GM21786 (cell line): Measurements from ENCODE around the gene PRDX2.
"Not testable (repeated sequence)": the region's sequence is repeated elsewhere in the genome, so short reads cannot be mapped to it uniquely, and the experiment has no call there.

ENCODE experiments used
- ATAC-seq: cut with Tn5 transposase; IDR thresholded peaks from one replicate; pipeline ENCODE4 v1.9.1; 2021; ENCODE audit not compliant: unreplicated experiment

PRDX2 gene

DNA sequence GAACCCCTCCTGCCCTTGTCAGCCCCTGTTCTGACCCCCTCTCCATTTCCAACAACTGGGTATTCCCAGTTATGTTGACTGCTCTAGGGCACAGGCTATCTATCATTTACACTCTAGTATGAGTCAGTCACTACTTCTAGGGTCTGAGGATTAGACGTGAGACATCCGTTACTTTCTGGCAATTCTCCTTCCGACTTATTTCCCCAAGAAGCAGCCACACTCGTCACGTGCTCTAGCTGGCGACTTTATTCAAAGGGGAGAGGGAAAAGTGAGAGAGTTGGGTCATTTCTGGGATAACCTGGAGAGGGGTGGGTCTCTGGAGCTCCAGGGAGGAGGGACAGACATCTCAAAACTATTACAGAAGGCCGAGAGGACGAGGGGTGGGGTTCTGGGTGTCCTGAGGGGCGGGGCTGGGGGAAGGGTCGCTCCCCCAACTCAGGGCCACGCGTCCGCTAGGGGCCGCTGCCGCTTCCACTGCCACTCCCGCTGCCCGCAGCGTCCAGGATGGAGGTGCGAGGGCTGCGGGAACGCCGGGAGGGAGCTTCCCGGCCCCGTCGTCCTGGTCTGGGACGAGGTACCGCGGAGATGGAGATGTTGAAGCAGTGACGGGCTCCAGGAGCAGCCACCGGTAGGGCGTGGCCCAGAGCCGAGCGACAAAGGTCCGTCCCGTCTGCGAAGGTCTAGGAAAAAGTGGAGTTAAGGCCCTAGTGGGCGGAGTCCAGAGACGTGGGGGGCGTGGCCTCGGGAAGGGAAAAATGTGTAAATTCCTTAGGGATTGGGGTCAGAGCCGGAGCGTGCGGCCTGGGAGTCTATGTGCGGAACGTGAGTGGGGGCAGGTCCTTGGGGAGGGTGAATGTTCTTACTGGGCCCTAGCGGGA, 23.9 kb upstream of the PRDX2 start:
- ATAC-seq = no peak

DNA sequence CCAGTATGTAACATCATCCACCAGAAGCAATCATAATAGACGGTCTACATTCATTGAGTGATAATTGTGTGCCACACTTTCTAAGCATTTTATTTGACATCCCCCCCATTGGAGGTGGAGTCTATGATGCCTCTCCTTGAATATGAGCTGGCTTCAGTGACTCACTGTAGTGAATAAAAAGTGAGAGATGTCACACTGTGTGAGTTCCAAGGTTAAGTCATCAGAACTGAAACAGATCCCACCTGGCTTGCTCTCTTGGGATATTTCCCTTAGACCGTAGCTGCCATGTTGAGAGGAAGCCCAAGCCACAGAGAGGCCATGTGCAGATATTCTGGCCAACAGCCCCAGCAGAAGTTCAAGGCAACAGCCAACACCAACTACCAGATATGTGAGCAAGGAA, 20.2 kb upstream of the PRDX2 start:
- ATAC-seq = no peak

DNA sequence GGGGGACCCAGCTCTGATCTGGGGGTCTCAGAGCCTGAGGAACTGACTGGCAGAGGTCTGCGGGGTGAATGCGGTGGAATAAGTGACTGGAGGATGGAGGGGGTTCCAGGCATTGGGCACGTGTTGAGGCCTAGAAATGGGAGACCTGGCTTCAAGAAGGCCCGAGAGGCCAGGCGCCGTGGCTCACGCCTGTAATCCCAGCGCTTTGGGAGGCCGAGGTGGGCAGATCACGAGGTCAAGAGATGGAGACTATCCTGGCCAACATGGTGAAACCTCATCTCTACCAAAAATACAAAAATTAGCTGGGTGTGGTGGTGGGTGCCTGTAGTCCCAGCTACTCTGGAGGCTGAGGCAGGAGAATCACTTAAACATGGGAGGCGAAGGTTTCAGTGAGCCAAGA, 16.2 kb upstream of the PRDX2 start:
- ATAC-seq = not testable (repeated sequence)

DNA sequence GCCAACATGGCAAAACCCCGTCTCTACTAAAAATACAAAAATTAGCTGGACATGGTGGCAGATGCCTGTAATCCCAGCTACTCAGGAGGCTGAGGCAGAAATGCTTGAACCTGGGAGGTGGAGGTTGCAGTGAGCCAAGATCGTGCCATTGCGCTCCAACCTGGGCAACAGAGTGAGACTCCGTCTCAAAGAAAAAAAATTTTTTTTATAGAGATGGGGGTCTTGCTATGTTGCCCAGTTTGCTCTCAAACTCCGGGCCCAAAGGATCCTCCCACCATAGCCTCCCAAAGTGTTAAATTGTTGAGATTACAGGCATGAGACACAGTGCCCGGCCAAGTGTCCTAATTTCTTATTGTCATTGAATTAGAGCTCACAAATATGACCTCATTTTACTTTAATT, 15.6 kb upstream of the PRDX2 start:
- not testable (repeated sequence) for ATAC-seq

DNA sequence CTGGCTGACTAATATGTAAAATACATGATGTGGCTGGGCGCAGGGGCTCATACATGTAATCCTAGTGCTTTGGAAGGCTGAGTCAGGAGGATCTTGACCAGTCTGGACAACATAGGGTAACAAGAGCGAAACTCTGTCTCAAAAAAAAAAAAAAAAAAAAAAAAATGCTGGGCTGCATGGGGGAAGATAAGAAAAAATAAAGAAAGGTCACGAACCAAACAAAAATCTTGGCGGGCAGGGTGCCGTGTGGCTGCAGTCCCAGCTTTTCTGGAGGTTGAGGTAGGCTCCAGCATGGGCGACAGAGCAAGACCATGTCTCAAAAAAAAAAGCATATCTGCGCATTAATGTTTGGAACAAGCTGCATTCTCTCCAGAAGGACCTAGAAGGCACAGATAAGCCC, 13.5 kb upstream of the PRDX2 start:
- ATAC-seq = no peak

DNA sequence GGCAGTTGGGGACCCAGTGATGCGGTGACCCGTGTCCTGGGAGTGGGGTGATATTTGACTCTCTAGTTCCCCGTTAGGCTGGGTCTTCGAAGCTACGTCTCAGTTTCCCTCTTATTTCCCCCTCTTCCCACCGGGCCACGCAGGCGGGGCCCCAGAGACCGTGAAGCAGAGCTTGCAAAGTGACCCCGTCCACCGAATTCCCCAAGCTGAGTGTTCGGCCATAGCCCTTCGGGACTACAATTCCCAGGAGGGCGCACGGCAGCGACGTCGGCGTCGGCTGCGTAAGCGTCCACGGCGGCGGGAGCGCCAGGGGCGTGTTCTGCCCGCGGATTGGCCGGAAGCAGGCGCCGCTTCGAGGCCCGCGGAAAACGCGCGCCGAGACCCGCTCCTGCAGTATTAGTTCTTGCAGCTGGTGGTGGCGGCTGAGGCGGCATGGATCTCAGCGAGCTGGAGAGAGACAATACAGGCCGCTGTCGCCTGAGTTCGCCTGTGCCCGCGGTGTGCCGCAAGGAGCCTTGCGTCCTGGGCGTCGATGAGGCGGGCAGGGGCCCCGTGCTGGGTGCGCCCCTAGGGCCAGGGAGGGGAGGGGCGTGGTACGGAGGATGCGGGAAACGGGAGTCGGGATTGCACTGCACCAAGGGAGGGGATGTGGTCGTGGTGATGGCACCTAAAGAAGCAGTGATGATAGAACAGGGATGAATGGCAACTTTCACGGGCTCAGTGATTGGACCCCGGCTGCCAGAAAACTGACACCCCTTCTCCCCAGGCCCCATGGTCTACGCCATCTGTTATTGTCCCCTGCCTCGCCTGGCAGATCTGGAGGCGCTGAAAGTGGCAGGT, 4.9 kb upstream of the PRDX2 start, which contains the start of gene RNASEH2A:
TSS of gene RNASEH2A (plus strand) at position 343 of the 840 bp plus-strand sequence. CDS start at position 433, 90 bp downstream.
- ATAC-seq = peak; percentile 55

DNA sequence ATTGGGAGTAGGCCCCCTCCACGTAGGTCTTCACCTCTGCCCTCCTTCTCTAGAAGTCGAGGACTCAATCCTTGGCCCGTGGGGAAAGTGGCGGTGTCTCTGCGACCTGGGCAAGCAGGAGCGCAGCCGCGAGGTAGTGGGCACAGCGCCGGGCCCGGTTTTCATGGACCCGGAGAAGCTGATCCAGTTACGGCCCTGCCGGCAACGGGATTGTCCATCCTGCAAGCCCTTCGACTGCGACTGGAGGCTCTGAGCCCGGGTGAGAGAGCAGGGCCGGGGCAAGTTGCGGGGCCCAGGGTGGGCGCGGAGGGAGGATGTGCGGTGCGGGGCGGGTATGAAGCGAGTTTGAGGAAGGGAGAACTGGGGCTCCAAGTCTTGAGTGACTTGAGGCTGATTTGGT, 2.5 kb upstream of the PRDX2 start:
- ATAC-seq = no peak

DNA sequence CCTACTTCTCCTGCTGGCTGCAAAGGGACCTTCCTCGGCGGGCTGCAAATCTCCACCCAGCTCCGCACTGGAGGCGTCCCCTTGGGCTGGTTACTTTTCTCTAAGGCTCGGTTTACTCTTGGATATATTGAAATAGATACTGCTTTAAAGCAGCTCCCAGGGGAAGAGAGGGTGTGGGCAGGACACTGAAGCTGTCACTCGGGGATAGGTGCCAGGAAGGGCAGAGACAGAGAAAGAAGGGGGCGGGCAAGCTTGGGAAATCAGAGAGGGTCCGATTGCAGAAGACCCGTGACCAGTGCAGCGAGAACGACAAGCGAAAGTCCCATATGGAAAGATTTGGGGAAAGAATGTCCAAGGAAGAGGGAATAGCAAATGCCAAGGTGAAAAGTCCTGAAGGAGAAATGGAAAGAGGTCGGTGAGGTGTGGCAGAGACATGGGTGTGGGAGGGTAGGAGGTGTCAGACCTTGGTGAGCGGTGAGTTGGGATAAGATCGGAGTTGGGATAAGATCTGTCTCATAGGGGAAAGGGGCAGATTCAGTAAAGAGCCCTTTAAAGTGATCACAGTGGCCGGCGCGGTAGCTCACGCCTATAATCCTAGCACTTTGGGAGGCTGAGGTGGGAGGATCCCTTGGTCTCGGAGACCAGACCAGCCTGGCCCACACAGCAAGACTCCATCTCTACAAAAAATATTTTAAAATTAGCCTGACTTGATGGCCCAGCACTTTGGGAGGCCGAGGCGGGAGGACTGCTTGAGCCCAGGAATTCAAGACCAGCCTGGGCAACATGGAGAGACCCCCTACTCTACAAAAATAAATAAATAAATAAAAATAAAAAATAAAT, 887 bp upstream of the PRDX2 start:
- no peak for ATAC-seq

DNA sequence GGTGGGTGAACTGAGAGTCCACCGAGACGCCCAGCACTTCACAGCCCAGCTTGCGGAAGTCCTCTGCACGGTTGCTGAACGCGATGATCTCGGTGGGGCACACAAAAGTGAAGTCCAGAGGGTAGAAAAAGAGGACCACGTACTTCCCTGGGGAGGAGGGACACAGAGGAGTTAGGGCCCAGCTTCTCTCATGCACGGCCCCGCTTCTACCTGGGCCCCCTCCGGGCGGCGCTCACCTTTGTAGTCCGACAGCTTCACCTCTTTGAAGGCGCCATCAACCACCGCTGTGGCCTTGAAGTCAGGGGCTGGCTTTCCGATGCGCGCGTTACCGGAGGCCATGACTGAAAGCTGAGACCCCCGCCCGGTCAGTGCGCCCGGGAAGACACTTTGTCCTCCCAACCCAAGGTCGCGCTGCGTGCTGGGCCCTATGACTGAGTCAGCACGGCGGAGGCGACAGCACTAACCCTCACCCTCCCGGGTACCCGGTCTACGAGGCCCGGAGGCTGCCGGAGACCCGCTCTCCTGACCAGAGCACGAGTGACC, 606 bp downstream of the PRDX2 start:
- no peak for ATAC-seq

DNA sequence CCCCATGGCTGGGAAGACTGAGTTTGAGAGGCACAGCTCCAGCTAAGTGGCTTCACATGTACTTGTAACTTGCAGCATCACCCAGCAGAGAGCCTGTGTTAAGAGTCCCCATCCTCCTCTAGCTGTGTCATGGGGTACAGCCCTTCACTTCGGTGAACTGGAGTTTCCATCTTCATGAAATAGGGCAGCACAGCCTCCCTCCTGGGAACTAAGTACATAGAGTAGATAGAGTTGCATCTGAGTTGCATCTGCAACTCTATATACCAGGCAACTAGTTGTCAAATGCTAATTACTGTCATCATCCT, 1.2 kb downstream of the PRDX2 start:
- ATAC-seq = no peak

DNA sequence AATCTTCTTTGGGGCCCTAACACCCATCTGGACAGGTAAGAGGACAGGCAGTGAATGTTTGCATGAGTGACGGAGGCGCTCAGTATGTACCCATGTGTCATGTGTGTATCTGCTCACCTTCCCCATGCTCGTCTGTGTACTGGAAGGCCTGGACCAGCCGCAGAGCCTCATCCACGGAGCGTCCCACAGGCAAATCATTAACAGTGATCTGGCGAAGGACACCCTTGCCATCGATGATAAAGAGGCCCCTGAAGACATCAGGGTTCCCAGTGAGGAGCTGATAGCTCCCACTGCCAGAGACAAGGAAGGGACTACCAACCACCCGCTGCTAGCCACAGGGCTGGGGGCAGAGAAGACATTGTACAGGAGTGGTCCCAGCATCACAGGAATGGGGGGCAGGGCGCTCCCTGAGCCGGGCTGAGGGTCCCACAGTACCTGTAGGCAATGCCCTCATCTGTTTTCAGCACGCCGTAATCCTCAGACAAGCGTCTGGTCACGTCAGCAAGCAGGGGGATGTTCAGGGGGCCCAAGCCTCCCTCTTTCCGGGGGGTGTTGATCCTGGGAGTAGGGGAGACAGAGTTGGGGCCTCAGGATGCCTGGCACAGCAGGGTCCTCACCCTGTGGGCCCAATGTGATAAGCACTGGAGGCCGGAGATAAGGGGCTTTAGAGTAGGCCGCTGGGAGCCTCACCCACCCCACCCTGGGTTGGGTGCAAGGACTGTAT, 1.7 kb downstream of the PRDX2 start:
- no peak for ATAC-seq

DNA sequence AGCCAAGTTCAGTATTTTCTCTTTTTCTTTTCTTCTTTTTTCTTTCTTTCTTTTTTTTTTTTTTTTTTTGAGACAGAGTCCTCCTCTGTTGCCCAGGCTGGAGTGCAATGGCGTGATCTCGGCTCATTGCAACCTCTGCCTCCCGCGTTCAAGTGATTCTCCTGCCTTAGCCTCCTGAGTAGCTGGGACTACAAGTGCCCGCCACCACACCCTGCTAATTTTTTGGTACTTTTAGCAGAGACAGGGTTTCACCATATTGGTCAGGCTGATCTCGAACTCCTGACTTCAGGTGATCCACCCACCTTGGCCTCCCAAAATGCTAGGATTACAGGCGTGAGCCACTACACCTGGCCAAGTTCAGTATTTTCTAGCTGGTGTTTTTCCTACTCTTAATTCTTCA, 4.0 kb downstream of the PRDX2 start:
- ATAC-seq = not testable (repeated sequence)

DNA sequence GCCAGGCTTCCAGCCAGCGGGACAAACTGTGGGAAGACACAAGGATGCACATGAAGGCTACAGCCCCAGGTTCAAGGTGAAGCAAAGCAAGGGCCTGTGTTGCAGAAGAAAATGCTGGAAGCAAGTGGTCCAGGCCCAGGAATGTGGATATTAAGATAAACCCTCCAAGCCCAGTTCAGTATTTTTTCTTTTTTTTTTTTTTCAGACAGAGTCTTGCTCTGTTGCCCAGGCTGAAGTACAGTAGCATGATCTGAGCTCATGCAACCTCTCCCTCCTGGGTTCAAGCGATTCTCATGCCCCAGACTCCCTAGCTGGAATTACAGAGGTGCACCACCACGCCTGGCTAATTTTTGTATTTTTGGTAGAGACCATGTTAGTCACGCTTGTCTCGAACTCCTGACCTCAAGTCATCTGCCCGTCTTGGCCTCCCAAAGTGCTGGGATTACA, 4.4 kb downstream of the PRDX2 start:
- no peak for ATAC-seq

DNA sequence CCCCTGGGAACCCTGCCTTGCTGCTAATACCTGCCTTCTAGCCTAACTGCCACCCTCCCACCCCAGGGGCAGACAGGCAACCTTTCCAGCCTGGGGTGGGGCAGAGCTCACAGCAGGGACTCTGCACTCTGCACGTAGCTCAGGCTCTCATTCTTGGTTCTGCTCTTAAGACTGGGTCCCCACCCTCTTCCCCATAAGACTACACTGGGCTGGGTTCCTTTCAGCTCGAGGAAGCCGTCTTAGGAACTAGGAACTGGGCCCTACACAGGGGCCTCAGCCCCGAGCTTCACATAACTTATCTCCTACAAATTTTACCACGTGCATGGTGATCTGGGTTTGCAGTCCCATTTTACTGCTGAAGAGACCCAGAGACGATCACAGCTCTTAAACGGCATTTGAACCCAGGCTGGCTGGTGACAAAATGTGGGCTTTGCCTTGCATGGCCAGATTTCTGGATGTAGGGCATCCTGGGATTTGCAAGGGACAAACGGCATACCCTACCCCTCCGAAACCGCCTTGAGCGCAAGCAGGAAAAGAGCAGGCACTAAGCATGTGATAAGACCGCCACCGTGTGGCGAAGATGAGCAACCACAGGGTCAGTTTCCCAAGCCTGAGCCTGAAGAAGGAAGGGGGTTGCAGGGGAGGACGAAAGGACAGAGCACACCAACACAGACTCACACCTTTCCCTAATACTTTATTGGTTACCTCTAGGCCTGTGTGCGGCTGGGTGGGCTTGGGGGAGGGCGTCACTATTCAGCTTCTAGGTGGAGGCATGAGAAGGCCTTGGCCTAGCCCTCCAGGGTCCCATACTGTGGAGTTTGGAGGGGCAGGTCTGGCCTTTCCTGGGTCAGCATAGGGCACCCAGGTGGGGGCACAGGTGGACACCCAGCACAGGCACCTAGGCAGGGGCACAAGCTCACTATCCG, 5.2 kb downstream of the PRDX2 start:
- no peak for ATAC-seq

DNA sequence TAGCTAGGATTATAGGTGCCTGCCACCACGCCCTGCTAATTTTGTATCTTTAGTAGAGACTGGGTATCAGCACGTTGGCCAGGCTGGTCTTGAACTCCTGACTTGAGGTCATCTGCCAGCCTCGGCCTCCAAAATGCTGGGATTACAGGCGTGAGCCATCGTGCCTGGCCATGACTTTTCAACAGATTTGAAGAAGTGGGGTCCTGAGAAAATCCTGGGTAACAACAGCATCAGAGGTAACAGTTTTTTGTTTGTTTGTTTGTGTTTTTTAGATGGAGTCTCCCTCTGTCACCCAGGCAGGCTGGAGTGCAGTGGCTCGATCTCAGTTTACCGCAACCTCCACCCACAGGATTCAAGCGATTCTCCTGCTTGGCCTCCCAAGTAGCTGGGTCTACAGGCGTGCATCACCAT, 6.6 kb downstream of the PRDX2 start:
- no peak for ATAC-seq

DNA sequence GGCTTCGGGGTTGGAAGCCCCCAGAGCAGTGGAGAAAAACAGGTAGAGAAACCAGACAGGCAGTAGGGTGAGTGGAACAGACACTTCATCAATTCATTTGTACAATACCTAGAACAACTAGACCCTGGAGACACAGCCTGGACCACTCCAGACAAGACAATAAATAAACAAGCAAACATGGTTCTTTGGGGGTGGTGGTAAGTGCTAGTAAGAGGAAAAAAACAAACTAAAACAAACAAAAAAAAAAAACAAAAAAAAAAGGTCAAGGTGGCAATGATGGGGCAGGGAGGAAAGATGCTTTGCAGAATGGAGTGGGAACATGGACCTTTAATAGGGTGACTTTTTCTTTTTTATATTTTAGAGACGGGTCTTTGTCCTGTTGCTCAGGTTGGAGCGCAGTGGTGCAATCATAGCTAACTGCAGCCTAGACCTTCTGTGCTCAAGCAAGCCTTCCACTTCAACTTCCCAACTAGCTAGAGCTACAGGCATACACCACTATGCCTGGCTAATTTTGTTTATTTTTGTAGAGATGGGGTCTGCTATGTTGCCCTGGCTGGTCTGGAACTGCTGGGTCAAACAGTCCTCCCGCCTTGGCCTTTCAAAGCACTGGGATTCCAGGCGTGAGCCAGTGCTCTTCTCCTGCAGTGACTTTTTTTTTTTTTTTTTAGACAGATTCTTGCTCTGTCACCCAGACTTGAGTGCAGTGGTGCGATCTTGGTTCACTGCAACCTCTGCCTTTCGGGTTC, 7.2 kb downstream of the PRDX2 start:
- no peak for ATAC-seq

DNA sequence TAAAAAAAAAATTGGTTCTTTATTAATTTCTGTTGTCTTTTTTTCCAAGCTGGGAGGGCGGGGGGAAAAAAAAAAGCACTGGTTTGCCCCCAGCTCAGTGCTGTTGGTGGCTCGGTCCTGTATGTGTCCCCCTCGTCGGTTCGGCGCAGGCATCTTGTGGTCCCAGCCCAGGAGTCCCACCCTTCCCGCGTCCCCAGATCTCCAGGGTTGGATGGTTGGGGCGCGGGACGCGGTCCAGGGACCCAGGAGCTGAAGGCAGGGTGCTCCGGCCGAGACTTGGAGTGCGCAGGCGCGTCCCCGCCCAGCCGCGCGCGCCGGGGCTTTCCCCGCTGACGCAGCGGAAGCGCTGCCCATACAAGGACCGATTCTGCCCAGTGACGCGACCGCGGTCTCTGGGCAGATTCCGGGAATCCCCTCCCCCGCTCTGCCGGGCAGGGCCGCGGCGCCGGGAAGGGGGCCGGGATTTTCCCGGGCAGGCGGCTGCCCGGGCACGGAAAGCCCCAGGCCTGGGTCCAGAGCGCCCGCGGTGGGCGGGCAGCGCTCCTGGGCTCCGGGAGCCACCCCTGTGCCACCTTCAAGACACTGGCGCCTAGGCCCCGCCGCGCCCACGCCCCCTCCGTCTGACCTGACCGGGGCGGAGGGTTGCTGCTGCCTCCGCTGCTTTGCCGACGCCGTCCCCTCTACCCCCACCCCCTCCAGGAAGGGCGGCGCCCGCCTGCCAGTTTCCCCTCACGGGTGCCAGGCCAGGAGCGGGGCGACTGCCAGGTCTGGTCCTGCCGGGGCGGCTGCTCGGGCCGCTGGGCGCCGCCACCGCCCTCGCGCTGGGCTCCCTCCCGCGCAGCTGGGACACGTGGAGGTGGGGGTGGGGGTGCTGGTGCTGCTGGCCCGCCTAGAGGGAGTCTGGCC, 8.1 kb downstream of the PRDX2 start:
- ATAC-seq = peak; percentile 29
